GM19099 (cell line): Measurements from ENCODE around the gene MYBPC1.

ENCODE experiments used
- POLR2A ChIP-seq: IDR thresholded peaks from 3 replicates; pipeline ENCODE4 v1.6.1; 2011; ENCODE audit warnings: low read depth; ENCODE audit not compliant: insufficient read length; ENCODE audit errors: extremely low read depth

The MYBPC1 gene

GRCh38 chr12:101719566-101719965, 124.8 kb downstream of the MYBPC1 start:
- no peak for TF ChIP-seq POLR2A

- no peak for TF ChIP-seq POLR2A
These were observed 125.3 kb downstream of the MYBPC1 start for GRCh38 chr12:101720118-101720517.

GRCh38 chr12:101722392-101722791, 127.6 kb downstream of the MYBPC1 start:
- no peak for TF ChIP-seq POLR2A

- no peak for TF ChIP-seq POLR2A
These were observed 132.3 kb downstream of the MYBPC1 start for GRCh38 chr12:101727098-101727497.

- TF ChIP-seq POLR2A: no peak
These were observed 135.1 kb downstream of the MYBPC1 start for GRCh38 chr12:101729842-101730241.

GRCh38 chr12:101732318-101732717, 137.5 kb downstream of the MYBPC1 start:
- TF ChIP-seq POLR2A: no peak

- TF ChIP-seq POLR2A: no peak
These were observed 138.4 kb downstream of the MYBPC1 start for GRCh38 chr12:101733166-101733565.
